B cell (primary cell): Measurements from ENCODE around the gene LILRA2. TPM values are rescaled to one million over a fixed set of nuclear protein-coding genes. Genes with fewer than 3 reads are reported as not detected.
"Not testable (repeated sequence)": the region's sequence is repeated elsewhere in the genome, so short reads cannot be mapped to it uniquely, and the experiment has no call there.

Experiments used
- ATAC-seq: fragments of 200-7000 bp; cut with Tn5 transposase; one replicate; pipeline ENCODE4 v1.10.0; 2021; ENCODE audit warnings: low read depth, mild to moderate bottlenecking, moderate number of reproducible peaks, moderate library complexity
- CTCF ChIA-PET: fragments of 350-600 bp; sonication (Branson Sonifier 250); formaldehyde crosslinking; loops from one replicate; lab custom pipeline; 2021; ENCODE audit warnings: antibody characterized with exemption, inconsistent platforms; lab: Charles Lee
- POLR2A ChIA-PET: fragments of 350-600 bp; sonication (Branson Sonifier 250); formaldehyde crosslinking; loops from one replicate; lab custom pipeline; 2021; ENCODE audit warnings: antibody characterized with exemption; lab: Charles Lee
- DNase-seq: peaks from one replicate; pipeline ENCODE4 v3.0.0; 2013
- H2AFZ ChIP-seq: 2 replicates; pipeline ENCODE4 v1.6.1; 2012; ENCODE audit warnings: mild to moderate bottlenecking, low read depth, low read length; ENCODE audit not compliant: insufficient read depth, poor library complexity, severe bottlenecking
- H3K27ac ChIP-seq, 2 donors: 1 replicate in 1 of 2; 2 replicates in 1 of 2; pipeline ENCODE4 v1.5.1; 2012 to 2013; ENCODE audit warnings: low read length in 2 of 2, mild to moderate bottlenecking in 2 of 2, moderate library complexity in 1 of 2
- H3K27me3 ChIP-seq, 4 experiments: fragments of 200-600 bp in 1 of 4; sonication (generic) in 1 of 4; replicated peaks in 1 of 4; 1 replicate in 2 of 4; 2 replicates in 2 of 4; pipeline versions ENCODE4 v1.6.1 to v1.7.0; 2013 to 2016; ENCODE audit warnings: low read length in 3 of 4, mild to moderate bottlenecking in 2 of 4, mixed read lengths in 1 of 4, moderate library complexity in 1 of 4; ENCODE audit not compliant: insufficient read depth in 4 of 4, control insufficient read depth in 3 of 4; ENCODE audit errors: control extremely low read depth in 1 of 4
- H3K36me3 ChIP-seq, 2 experiments: replicated peaks in 1 of 2; 1 replicate in 1 of 2; 2 replicates in 1 of 2; pipeline versions ENCODE4 v1.6.1 to v1.7.1; 2013; ENCODE audit warnings: low read length in 1 of 2; ENCODE audit not compliant: insufficient read depth in 2 of 2, control insufficient read depth in 1 of 2; ENCODE audit errors: control extremely low read depth in 1 of 2, extremely low read depth in 1 of 2
- H3K4me1 ChIP-seq, 2 donors: fragments of 200-600 bp in 1 of 2; sonication (generic) in 1 of 2; 1 replicate in 1 of 2; 2 replicates in 1 of 2; pipeline versions ENCODE4 v1.5.1 to v1.6.1; 2013 to 2017; ENCODE audit warnings: low read length in 2 of 2; ENCODE audit not compliant: control insufficient read depth in 2 of 2, insufficient read depth in 2 of 2
- H3K4me2 ChIP-seq: replicated peaks from 2 replicates; pipeline ENCODE3; 2012; ENCODE audit warnings: mild to moderate bottlenecking, low read depth, low read length; ENCODE audit not compliant: poor library complexity, severe bottlenecking
- H3K4me3 ChIP-seq, 5 experiments: fragments of 200-600 bp in 1 of 5; sonication (generic) in 1 of 5; 1 replicate in 3 of 5; 2 replicates in 2 of 5; pipeline versions ENCODE4 v1.5.1 to v1.7.0; 2011 to 2016; ENCODE audit warnings: low read length in 4 of 5, mild to moderate bottlenecking in 4 of 5, low read depth in 2 of 5, control low read depth in 1 of 5, moderate library complexity in 1 of 5; ENCODE audit not compliant: insufficient read depth in 1 of 5; ENCODE audit errors: control extremely low read depth in 1 of 5, extremely low read depth in 1 of 5
- H3K79me2 ChIP-seq: fragments of 200-600 bp; sonication (generic); one replicate; pipeline ENCODE4 v1.6.0; 2016; ENCODE audit warnings: low read length; ENCODE audit not compliant: control insufficient read depth, insufficient read depth
- H3K9ac ChIP-seq: fragments of 200-600 bp; sonication (generic); 2 replicates; pipeline ENCODE4 v1.6.1; 2017; ENCODE audit warnings: mild to moderate bottlenecking, low read length, moderate library complexity
- H3K9me3 ChIP-seq, 3 donors: one replicate each; pipeline versions ENCODE4 v1.6.1 to v1.7.1; 2013; ENCODE audit warnings: low read length in 2 of 3; ENCODE audit not compliant: control insufficient read depth in 2 of 3, insufficient read depth in 1 of 3; ENCODE audit errors: control extremely low read depth in 1 of 3
- H4K20me1 ChIP-seq: 2 replicates; pipeline ENCODE4 v1.6.0; 2012; ENCODE audit warnings: mild to moderate bottlenecking, low read length; ENCODE audit not compliant: insufficient read depth, control insufficient read depth, poor library complexity, severe bottlenecking
- H3K27ac Mint-ChIP-seq: one replicate; pipeline ENCODE4 v1.8.0; 2021; ENCODE audit warnings: mixed read lengths
- H3K27me3 Mint-ChIP-seq: one replicate; pipeline ENCODE4 v1.8.0; 2021; ENCODE audit warnings: mixed read lengths
- H3K4me1 Mint-ChIP-seq: one replicate; pipeline ENCODE4 v1.8.0; 2021; ENCODE audit warnings: mixed read lengths
- H3K4me3 Mint-ChIP-seq: one replicate; pipeline ENCODE4 v1.8.0; 2021; ENCODE audit warnings: mixed read lengths
- H3K9me3 Mint-ChIP-seq: one replicate; pipeline ENCODE4 v1.8.0; 2022; ENCODE audit warnings: mixed read lengths; ENCODE audit not compliant: insufficient read depth
- CTCF ChIP-seq: fragments of 200-600 bp; IDR thresholded peaks from one replicate; pipeline ENCODE4 v1.8.0; 2022; ENCODE audit warnings: antibody characterized with exemption, mild to moderate bottlenecking
- EZH2 ChIP-seq: IDR thresholded peaks from 2 replicates; pipeline ENCODE4 v1.6.1; 2012; ENCODE audit warnings: borderline replicate concordance, low read depth, mild to moderate bottlenecking, moderate library complexity, low read length; ENCODE audit not compliant: insufficient read depth, poor library complexity, severe bottlenecking
- WGBS: methylation state at CpG from one replicate; pipeline ENCODE4 v1.1.5; 2013; ENCODE audit warnings: missing lambda C conversion rate; ENCODE audit not compliant: insufficient coverage; 5-methylcytosine and 5-hydroxymethylcytosine counted together
- intact Hi-C: fragments of 100-400 bp; cut with micrococcal nuclease; formaldehyde crosslinking; loops from one replicate; pipeline ENCODE4 v1.10.0; 2022
- polyA plus RNA-seq: library from polyadenylated mRNA; depleted of rRNA; stranded (reverse); fragments of >200 nt; gene quantifications from 2 replicates; pipeline ENCODE4 v1.2.3, GENCODE V29; 2012
- total RNA-seq, 2 donors: library from RNA; stranded (reverse); fragments of 120-200 nt in 1 of 2; gene quantifications; 1 replicate in 1 of 2; 2 replicates in 1 of 2; pipeline versions ENCODE4 v1.2.3 to v1.2.4, GENCODE V29; 2013 to 2022

LILRA2 gene
- total and polyA plus RNA-seq, 2 donors (not counting 1 experiment from before 2014, with no cell fraction given), result 0.25 to 2.8 TPM

GRCh38 chr19:54570316-54570715 is 3.3 kb upstream of the LILRA2 start:
- Histone ChIP-seq H3K4me2 (no peak overlapping the region), H3K9me3 (peaks cover 0 to 3% (median 0%) of the 10 kb centered on the region in 3 donors), H4K20me1 (no peaks in the 10 kb centered on the region), H3K36me3 (no peaks in the 10 kb centered on the region), H3K79me2 (no peaks in the 10 kb centered on the region), H3K4me1 (peaks cover 27 to 28% of the 10 kb centered on the region in 2 donors), H2AFZ (no peak overlapping the region), H3K4me3 (no peak overlapping the region), H3K9ac (no peak overlapping the region), H3K27ac (no peak overlapping the region), H3K27me3 (no peaks in the 10 kb centered on the region)
- ChIA-PET CTCF (interaction anchor here (1.5 kb wide), 1 partner anchor 104 kb away, joined by 3 read pairs; no protein-coding TSS in a partner anchor), POLR2A (no interaction called here)
- intact Hi-C loops, result no loop called here
- DNase-seq (no peak), ATAC-seq (no peak)
- no peak overlapping the region for H3K27ac Mint-ChIP-seq
- TF ChIP-seq CTCF (no peak), EZH2 (no peak)
- H3K27me3 Mint-ChIP-seq, result peaks cover 4% of the 10 kb centered on the region
- no peaks in the 10 kb centered on the region for H3K9me3 Mint-ChIP-seq
- WGBS, result 84% methylated on average over 3 of the region's 3 CpGs
- H3K4me1 Mint-ChIP-seq, result peaks cover 29% of the 10 kb centered on the region
- H3K4me3 Mint-ChIP-seq, result no peak overlapping the region

- DNase-seq, result peak; percentile 14
- H3K4me3 ChIP-seq, H2AFZ ChIP-seq, H3K9me3 ChIP-seq, ATAC-seq, H3K4me3 Mint-ChIP-seq, H3K27ac ChIP-seq, H3K27me3 Mint-ChIP-seq, H3K9me3 Mint-ChIP-seq, intact Hi-C loops, H3K27me3 ChIP-seq, H3K79me2 ChIP-seq, H3K36me3 ChIP-seq, H4K20me1 ChIP-seq, H3K4me2 ChIP-seq: not testable (repeated sequence)
- POLR2A ChIA-PET, result interaction anchor here (0.6 kb wide), 1 partner anchor 46 kb away, joined by 5 read pairs; no protein-coding TSS in a partner anchor
- H3K4me1 ChIP-seq, result peaks cover 27 to 28% of the 10 kb centered on the region in 2 donors
- WGBS, result 60% methylated on average over 8 of the region's 17 CpGs
- peaks cover 29% of the 10 kb centered on the region for H3K4me1 Mint-ChIP-seq
- peak overlapping the region; percentile 41 for H3K9ac ChIP-seq
- H3K27ac Mint-ChIP-seq, result peak overlapping the region; percentile 59
- CTCF ChIA-PET, result interaction anchor here (1.0 kb wide), 1 partner anchor 47 kb away, joined by 6 read pairs; no protein-coding TSS in a partner anchor
These were observed 1.6 kb upstream of the LILRA2 start for GRCh38 chr19:54571715-54572615.
